Activated naive CD4-positive, alpha-beta T cell treated with anti-CD3 and anti-CD28 coated beads, Interleukin-2, amount 50 U/mL, for 72 hours (primary cell): ENCODE measurements around the gene PIK3CA. TPM values are rescaled to one million over a fixed set of nuclear protein-coding genes. Genes with fewer than 3 reads are reported as not detected.
"Not testable (repeated sequence)": the region's sequence is repeated elsewhere in the genome, so short reads cannot be mapped to it uniquely, and the experiment has no call there.

Source experiments
- ATAC-seq, 2 donors: fragments of 150-1000 bp; cut with Tn5 transposase; 2 replicates each; pipeline ENCODE4 v1.10.0; 2021; ENCODE audit warnings: mild to moderate bottlenecking in 2 of 2, moderate library complexity in 2 of 2
- DNase-seq, 2 donors: peaks; one replicate each; pipeline ENCODE4 v3.0.0; 2021 to 2022; ENCODE audit warnings: low spot score in 2 of 2
- H3K27ac Mint-ChIP-seq, 2 donors: one replicate each; pipeline ENCODE4 v1.8.0; 2022; ENCODE audit warnings: mild to moderate bottlenecking in 2 of 2, mixed read lengths in 2 of 2
- H3K36me3 Mint-ChIP-seq, 2 donors: one replicate each; pipeline ENCODE4 v1.8.0; 2022; ENCODE audit warnings: mixed read lengths in 2 of 2
- H3K9me3 Mint-ChIP-seq, 2 donors: one replicate each; pipeline ENCODE4 v1.8.0; 2022; ENCODE audit warnings: mixed read lengths in 2 of 2
- total RNA-seq, 2 donors: library from RNA; stranded (reverse); gene quantifications; one replicate each; pipeline ENCODE4 v1.2.3, GENCODE V29; 2022

The PIK3CA gene
- total RNA-seq, 2 donors from 2014 or later = 9.0 to 16.0 TPM

GRCh38 chr3:179229177-179229576, 81.0 kb downstream of the PIK3CA start:
- ATAC-seq (no peak), DNase-seq (no peak)
- no peaks in the 10 kb centered on the region for H3K36me3 Mint-ChIP-seq
- no peak overlapping the region for H3K27ac Mint-ChIP-seq
- no peaks in the 10 kb centered on the region for H3K9me3 Mint-ChIP-seq

DNA sequence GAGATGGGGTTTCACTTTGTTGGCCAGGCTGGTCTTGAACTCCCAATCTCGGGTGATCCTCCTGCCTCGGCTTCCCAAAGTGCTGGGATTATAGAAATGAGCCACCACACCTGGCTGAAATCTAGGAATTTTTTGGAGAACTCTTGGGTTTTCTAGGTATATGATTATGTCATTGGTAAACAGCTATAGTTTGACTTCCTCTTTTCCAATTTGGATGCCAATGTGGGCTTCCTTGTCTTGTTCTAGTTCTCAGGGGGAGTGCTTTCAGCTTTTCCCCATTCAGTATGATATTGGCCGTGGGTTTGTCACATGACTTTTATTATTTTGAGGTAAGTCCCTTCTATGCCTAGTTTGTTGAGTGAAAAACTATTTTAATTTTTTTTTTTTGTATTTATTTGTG, 84.9 kb downstream of the PIK3CA start:
- Mint-ChIP-seq H3K27ac (no peak overlapping the region), H3K9me3 (no peaks in the 10 kb centered on the region), H3K36me3 (no peaks in the 10 kb centered on the region)
- ATAC-seq (no peak), DNase-seq (no peak)

DNA sequence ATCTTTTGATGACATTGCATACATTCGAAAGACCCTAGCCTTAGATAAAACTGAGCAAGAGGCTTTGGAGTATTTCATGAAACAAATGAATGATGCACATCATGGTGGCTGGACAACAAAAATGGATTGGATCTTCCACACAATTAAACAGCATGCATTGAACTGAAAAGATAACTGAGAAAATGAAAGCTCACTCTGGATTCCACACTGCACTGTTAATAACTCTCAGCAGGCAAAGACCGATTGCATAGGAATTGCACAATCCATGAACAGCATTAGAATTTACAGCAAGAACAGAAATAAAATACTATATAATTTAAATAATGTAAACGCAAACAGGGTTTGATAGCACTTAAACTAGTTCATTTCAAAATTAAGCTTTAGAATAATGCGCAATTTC, 86.0 kb downstream of the PIK3CA start:
- no peaks in the 10 kb centered on the region for H3K9me3 Mint-ChIP-seq
- ATAC-seq (no peak), DNase-seq (no peak)
- H3K27ac Mint-ChIP-seq = no peak overlapping the region
- H3K36me3 Mint-ChIP-seq = no peaks in the 10 kb centered on the region

DNA sequence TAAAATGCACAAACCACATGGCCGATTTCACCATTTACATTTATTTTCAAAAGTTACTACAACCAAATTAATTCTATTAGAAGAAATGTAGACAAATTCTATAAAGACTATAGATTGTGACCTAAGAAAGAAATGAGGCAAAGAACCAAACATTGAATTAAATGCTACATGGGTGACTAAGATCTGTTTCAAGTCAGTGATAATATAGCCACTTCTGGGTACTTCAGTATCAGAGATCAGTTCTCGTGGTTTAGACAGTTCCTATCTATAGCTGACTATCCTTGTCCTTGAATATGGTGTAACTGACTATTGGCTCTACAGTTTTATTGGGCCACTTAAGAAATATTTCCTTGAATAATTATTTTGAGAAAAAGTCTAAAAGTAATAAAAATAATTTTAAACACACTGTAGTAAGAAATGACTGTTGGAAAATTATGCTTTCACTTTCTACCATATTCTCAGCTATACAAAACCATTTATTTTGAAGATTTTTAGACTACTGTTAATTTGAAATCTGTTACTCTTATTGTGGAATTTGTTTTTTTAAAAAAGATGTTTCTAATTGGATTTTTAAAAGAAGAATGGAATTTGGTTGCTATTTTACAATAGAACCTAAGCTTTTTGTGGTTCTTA, 88.6 kb downstream of the PIK3CA start:
- ATAC-seq = peak; percentile 61 to 83
- no peaks in the 10 kb centered on the region for H3K36me3 Mint-ChIP-seq
- DNase-seq = no peak
- H3K9me3 Mint-ChIP-seq = no peaks in the 10 kb centered on the region
- no peak overlapping the region for H3K27ac Mint-ChIP-seq

- DNase-seq, H3K27ac Mint-ChIP-seq, H3K36me3 Mint-ChIP-seq, H3K9me3 Mint-ChIP-seq, ATAC-seq: not testable (repeated sequence)
Measured at GRCh38 chr3:179240299-179240698, 92.1 kb downstream of the PIK3CA start.

GRCh38 chr3:179242859-179243258, 94.7 kb downstream of the PIK3CA start:
- H3K36me3 Mint-ChIP-seq, H3K9me3 Mint-ChIP-seq, H3K27ac Mint-ChIP-seq, DNase-seq, ATAC-seq: not testable (repeated sequence)

- DNase-seq (no peak), ATAC-seq (no peak)
- Mint-ChIP-seq H3K9me3 (no peaks in the 10 kb centered on the region), H3K27ac (no peak overlapping the region), H3K36me3 (no peaks in the 10 kb centered on the region)
Measured at GRCh38 chr3:179244878-179245277, 96.7 kb downstream of the PIK3CA start.

DNA sequence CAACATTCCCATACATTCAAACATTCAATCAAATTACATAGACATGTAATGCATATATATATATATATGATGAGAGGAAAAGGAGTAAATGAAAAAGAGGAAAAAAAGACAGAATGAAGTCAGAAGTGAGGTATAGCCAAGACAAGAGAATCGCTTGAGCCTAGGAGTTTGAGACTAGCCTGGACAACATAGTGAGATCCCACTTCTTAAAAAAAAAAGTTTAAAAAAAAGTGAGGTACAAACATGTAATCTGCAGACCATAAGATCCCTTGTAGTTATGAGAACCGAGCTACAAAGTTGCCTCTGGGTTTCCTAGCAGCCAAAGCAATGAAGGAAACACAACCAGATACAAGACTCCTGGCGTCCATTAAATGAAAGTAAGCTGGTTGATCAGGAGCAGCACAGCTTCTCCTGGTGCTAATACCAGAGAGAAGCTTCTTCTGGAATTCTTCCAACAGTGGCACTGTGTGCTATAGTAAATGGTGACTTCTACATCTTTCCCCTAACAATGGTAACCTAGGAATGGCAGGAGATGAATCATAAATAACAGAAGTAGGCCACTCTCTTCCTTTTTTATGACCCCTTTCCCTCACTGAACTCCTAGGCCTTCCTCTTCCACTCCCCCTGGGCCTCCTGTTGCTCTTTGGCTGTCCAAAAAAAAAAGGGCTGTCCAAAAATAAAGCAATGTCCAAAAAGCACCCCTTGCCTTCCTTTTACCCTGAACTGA, 99.3 kb downstream of the PIK3CA start:
- H3K9me3 Mint-ChIP-seq = no peaks in the 10 kb centered on the region
- H3K36me3 Mint-ChIP-seq = no peaks in the 10 kb centered on the region
- DNase-seq (no peak), ATAC-seq (no peak)
- H3K27ac Mint-ChIP-seq = no peak overlapping the region

GRCh38 chr3:179250803-179251476, 102.8 kb downstream of the PIK3CA start, which contains the start of gene KCNMB3:
Gene KCNMB3 (minus strand): TSS chr3:179251114. CDS start chr3:179250990, 124 bp downstream.
- Mint-ChIP-seq H3K36me3 (no peaks in the 10 kb centered on the region), H3K9me3 (peaks cover 0 to 3% of the 10 kb centered on the region in 2 donors), H3K27ac (no peak within 1 kb of the TSS)
- no peak for ATAC-seq
- no peak for DNase-seq

DNA sequence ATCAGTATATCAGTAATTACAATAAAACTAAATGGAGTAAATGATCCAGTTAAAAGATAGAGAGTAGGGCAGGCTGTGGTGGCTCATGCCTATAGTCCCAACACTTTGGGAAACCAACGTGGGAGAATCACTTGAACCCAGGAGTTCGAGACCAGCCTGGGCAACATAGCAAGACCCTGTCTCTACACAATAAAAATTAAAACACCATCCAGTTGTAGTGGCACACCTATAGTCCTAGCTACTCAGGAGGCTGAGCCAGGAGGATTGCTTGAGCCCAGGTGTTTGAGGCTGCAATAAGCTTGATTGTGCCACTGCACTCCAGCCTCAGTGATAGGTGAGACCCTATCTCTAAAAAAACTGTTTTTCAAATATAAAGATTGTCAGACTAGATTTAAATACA, 108.7 kb downstream of the PIK3CA start:
- H3K27ac Mint-ChIP-seq = no peak overlapping the region
- ATAC-seq (no peak), DNase-seq (no peak)
- peaks cover 6 to 8% of the 10 kb centered on the region in 2 donors for H3K36me3 Mint-ChIP-seq
- peaks cover 10 to 14% of the 10 kb centered on the region in 2 donors for H3K9me3 Mint-ChIP-seq

DNA sequence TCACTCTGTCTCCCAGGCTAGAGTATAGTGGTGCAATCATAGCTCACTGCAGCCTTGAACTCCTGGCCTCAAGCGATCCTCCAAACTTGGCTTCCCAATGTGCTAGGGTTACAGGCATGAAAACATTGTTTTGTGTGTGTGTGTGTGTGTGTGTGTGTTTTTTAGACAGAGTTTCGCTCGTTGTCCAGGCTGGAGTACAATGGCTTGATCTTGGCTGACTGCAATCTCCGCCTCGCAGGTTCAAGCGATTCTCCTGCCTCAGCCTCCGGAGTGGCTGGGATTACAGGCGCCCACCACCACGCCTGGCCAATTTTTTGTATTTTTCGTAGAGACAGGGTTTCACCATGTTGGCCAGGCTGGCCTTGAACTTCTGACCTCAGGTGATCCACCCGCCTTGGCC, 109.6 kb downstream of the PIK3CA start:
- peaks cover 10 to 14% of the 10 kb centered on the region in 2 donors for H3K9me3 Mint-ChIP-seq
- DNase-seq, H3K27ac Mint-ChIP-seq, ATAC-seq, H3K36me3 Mint-ChIP-seq: not testable (repeated sequence)

DNA sequence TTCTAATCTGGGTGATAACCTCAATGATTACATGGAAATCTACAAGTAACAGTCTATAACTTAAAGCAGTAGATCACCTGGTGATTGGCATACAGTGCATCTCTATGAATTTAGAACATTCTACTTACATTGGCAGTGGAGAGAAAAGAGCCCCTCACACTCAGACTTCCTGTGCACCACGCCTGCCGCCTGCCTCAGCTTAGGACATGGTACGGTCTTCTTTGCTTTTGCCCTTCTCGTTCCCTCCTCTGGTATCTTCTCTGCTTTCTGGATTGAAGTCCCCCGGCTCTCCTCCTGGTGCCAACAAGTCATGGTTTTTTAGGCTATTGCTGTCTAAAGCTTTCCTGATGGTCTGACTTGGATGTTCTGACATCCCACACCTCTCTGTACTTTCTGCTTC, 110.7 kb downstream of the PIK3CA start:
- no peak for DNase-seq
- Mint-ChIP-seq H3K36me3 (peaks cover 6 to 8% of the 10 kb centered on the region in 2 donors), H3K9me3 (peaks cover 10 to 14% of the 10 kb centered on the region in 2 donors), H3K27ac (no peak overlapping the region)
- no peak for ATAC-seq

- peaks cover 10 to 14% of the 10 kb centered on the region in 2 donors for H3K9me3 Mint-ChIP-seq
- not testable (repeated sequence) for DNase-seq
Measured at GRCh38 chr3:179259959-179260756, 112.0 kb downstream of the PIK3CA start.

GRCh38 chr3:179260949-179261765, 113.0 kb downstream of the PIK3CA start:
- peaks cover 6 to 8% of the 10 kb centered on the region in 2 donors for H3K36me3 Mint-ChIP-seq
- H3K27ac Mint-ChIP-seq = no peak overlapping the region
- DNase-seq = peak; percentile 67 to 76
- peaks cover 10 to 12% of the 10 kb centered on the region in 2 donors for H3K9me3 Mint-ChIP-seq
- ATAC-seq = peak; percentile 95

More at GRCh38 chr3:179259959-179260756, 112.0 kb downstream of the PIK3CA start:
- not testable (repeated sequence) for H3K27ac Mint-ChIP-seq, H3K36me3 Mint-ChIP-seq
- ATAC-seq = peak in 1 of 2 donors; percentile 63

DNA sequence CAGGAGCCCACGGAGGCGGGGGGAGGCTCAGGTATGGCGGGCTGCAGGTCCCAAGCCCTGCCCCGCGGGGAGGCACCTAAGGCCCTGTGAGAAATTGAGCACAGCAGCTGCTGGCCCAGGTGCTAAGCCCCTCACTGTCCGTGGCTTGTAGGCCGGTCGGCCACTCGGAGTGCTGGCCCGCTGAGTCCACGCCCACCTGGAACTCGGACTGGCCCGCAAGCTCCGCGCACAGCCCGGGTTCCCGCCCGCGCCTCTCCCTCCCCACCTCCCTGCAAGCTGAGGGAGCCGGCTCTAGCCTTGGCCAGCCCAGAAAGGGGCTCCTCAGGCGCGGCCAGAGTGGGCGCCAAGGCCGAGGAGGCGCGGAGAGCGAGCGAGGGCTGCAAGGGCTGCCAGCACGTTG, 115.0 kb downstream of the PIK3CA start:
- DNase-seq (no peak), ATAC-seq (no peak)
- Mint-ChIP-seq H3K9me3 (peaks cover 10 to 12% of the 10 kb centered on the region in 2 donors), H3K36me3 (peaks cover 6 to 8% of the 10 kb centered on the region in 2 donors), H3K27ac (no peak overlapping the region)

DNA sequence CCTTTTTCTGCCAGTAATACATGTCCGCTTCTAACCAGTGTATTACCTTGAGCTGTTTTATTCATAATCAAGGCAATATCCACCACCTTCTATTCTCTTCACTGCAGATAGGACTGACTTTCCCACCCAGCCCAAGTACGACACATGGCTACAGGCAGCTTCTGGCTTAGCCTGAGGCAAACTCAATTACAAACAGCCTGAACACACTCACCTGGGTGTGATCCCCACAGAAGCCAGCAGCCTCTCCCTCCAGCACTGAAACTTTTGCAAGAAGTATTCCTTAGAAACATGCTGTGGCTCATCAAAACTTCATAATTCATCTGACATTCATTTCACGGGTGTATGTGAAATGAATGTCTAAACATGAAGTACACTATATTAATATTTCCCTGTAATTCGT, 116.3 kb downstream of the PIK3CA start:
- Mint-ChIP-seq H3K27ac (no peak overlapping the region), H3K36me3 (peaks cover 6 to 8% of the 10 kb centered on the region in 2 donors), H3K9me3 (peaks cover 10 to 12% of the 10 kb centered on the region in 2 donors)
- DNase-seq (no peak), ATAC-seq (no peak)
